ENCODE measurements around the gene IL10RA. TPM values are rescaled to one million over a fixed set of nuclear protein-coding genes. Genes with fewer than 3 reads are reported as not detected.

Gene IL10RA
- total and polyA plus RNA-seq, 11 donors: 2.1 to 49.0 (median 5.8) TPM

DNA sequence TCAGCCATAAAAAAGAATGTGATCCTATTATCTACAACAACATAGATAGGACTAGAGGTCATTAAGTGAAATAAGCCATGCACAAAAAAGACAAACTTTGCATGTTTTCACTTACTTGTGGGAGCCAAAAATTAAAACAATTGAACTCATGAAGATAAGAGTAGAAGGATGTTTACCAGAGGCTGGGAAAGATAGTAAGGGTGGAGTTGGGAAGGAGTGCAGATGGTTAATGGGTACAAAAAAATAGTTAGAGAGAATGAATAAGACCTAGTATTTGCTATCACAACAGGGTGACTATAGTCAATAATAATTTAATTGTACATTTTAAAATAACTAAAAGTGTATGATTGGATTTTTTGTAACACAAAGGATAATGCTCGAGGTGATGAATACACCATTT lies 27.2 kb upstream of the IL10RA start:
- Histone ChIP-seq H3K36me3 (no peaks in the 10 kb centered on the region), H3K27ac (peak overlapping the region in 1 of 12 donors; percentile 87), H3K4me1 (peaks cover 0 to 29% (median 0%) of the 10 kb centered on the region in 12 donors), H3K9me3 (peaks cover 0 to 10% (median 0%) of the 10 kb centered on the region in 12 donors), H3K27me3 (no peaks in the 10 kb centered on the region), H3K4me3 (no peak overlapping the region)
- intact Hi-C loops (cut with DNase I): loop anchor here in 2 of 10 donors (10.0 kb wide), 1 partner anchor 524 kb away; no protein-coding TSS in a partner anchor
- no peak for TF ChIP-seq POLR2A (IDR thresholded peaks at IDR 0.05)
- TF ChIP-seq, protein P1, sequence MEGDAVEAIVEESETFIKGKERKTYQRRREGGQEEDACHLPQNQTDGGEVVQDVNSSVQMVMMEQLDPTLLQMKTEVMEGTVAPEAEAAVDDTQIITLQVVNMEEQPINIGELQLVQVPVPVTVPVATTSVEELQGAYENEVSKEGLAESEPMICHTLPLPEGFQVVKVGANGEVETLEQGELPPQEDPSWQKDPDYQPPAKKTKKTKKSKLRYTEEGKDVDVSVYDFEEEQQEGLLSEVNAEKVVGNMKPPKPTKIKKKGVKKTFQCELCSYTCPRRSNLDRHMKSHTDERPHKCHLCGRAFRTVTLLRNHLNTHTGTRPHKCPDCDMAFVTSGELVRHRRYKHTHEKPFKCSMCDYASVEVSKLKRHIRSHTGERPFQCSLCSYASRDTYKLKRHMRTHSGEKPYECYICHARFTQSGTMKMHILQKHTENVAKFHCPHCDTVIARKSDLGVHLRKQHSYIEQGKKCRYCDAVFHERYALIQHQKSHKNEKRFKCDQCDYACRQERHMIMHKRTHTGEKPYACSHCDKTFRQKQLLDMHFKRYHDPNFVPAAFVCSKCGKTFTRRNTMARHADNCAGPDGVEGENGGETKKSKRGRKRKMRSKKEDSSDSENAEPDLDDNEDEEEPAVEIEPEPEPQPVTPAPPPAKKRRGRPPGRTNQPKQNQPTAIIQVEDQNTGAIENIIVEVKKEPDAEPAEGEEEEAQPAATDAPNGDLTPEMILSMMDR (IDR thresholded peaks at IDR 0.05): no peak
- 96 to 100% (median 98%) methylated on average over 1 of the region's 1 CpG for WGBS, 4 donors
- no peak for ATAC-seq
- no peak for DNase-seq

DNA sequence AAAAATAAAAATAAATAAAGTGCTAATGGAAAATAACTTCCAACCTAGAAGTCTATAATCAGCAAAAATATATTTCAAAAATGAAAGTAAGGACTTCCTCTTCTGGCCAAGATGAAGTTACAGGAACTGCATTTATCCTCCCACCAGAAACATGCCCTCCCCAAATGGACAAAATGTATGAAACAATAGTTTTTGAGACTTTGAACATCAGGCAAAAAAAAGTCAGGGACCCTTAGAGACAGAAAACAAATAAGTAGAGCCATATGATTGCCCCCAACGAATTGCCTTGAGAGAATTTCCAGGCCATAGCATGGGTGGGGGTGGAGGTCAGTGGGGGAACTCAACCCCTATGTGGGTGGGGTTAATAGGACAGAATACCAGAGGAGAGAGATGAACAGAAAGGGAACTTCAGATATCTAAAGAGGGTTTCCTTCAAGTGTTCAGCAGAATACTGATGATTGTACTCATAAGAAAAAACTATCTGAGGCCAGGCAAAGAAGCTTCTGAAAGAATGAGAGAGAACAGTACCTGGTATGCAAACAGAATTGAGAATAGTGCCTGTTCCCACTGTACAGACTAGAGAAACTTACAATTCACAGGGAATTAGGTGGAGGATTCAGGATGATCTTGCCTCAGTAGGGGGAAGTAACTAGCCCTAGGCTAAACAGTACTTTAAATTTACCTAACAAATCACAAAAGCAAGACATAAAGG lies 26.6 kb upstream of the IL10RA start:
- ATAC-seq: peak in 2 of 4 donors; percentile 41 to 52

DNA sequence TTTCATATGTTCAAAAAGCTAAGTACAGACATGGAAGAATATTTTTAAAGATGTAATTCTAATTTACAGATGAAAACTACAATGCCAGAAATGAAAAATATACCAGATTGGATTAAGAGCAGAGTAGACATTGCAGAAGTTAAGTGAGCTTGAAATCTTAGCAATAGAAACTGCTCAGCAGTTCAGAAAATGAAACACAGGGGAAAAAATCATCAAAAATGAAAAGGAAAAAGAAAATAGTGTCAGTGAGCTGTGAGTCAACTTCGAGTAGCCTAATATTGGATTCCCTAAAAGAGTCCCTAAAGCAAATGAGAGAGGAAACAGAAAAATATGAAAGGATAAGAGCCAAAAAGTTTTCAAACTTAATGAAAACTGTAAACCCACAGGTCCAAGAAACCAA lies 25.8 kb upstream of the IL10RA start:
- peak overlapping the region in 2 of 12 donors; percentile 17 to 87 for H3K27ac ChIP-seq
- peaks cover 0 to 10% (median 0%) of the 10 kb centered on the region in 12 donors for H3K9me3 ChIP-seq
- DNase-seq: no peak
- H3K4me3 ChIP-seq: no peak overlapping the region
- peaks cover 0 to 26% (median 0%) of the 10 kb centered on the region in 12 donors for H3K4me1 ChIP-seq
- H3K36me3 ChIP-seq: no peaks in the 10 kb centered on the region
- 64 to 88% (median 75%) methylated on average over 1 of the region's 1 CpG for WGBS, 4 donors
- no peak for ATAC-seq
- TF ChIP-seq, protein P1 (IDR thresholded peaks at IDR 0.05): no peak
- TF ChIP-seq POLR2A (IDR thresholded peaks at IDR 0.05): no peak
- no peaks in the 10 kb centered on the region for H3K27me3 ChIP-seq
- intact Hi-C loops (cut with DNase I): no loop called here

More for the DNA sequence above, 26.6 kb upstream of the IL10RA start:
- DNase-seq: no peak
- peak overlapping the region in 2 of 12 donors; percentile 17 to 87 for H3K27ac ChIP-seq
- intact Hi-C loops (cut with DNase I): loop anchor here in 2 of 10 donors (10.0 kb wide), 1 partner anchor 525 kb away; no protein-coding TSS in a partner anchor
- WGBS, 4 donors: 58 to 85% (median 75%) methylated on average over 1 of the region's 1 CpG
- H3K9me3 ChIP-seq: peaks cover 0 to 10% (median 0%) of the 10 kb centered on the region in 12 donors
- no peaks in the 10 kb centered on the region for H3K36me3 ChIP-seq
- peaks cover 0 to 26% (median 0%) of the 10 kb centered on the region in 12 donors for H3K4me1 ChIP-seq
- TF ChIP-seq, protein P1 (IDR thresholded peaks at IDR 0.05): no peak
- no peak for TF ChIP-seq POLR2A (IDR thresholded peaks at IDR 0.05)
- no peak overlapping the region for H3K4me3 ChIP-seq
- no peaks in the 10 kb centered on the region for H3K27me3 ChIP-seq

DNA sequence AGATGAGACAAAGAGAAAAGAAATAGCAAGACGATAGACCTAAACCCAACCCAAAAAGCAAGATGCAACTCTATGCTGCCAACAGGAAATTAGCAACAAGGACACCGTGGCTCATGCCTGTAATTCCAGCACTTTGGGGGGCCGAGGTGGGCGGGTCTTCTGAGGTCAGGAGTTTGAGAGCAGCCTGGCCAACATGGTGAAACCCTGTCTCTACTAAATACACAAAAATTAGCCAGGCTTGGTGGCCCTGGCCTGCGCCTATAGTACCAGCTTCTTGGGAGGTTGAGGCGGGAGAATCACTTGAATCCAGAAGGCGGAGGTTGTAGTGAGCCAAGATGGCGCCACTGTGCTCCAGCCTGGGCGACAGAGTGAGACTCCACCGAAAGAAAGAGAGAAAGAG lies 24.3 kb upstream of the IL10RA start:
- ATAC-seq: no peak
- 84 to 86% (median 85%) methylated on average over 10 of the region's 10 CpGs for WGBS, 4 donors

More for the DNA sequence above, 24.3 kb upstream of the IL10RA start:
- peaks cover 0 to 8% (median 0%) of the 10 kb centered on the region in 12 donors for H3K9me3 ChIP-seq
- intact Hi-C loops (cut with DNase I): no loop called here
- no peaks in the 10 kb centered on the region for H3K36me3 ChIP-seq
- H3K4me1 ChIP-seq: peaks cover 0 to 26% (median 0%) of the 10 kb centered on the region in 12 donors
- TF ChIP-seq, protein P1 (IDR thresholded peaks at IDR 0.05): no peak
- no peak for TF ChIP-seq POLR2A (IDR thresholded peaks at IDR 0.05)
- H3K27me3 ChIP-seq: no peaks in the 10 kb centered on the region
- no peak overlapping the region for H3K27ac ChIP-seq
- no peak overlapping the region for H3K4me3 ChIP-seq
- no peak for DNase-seq
